NCI-H1436 treated with DMSO at 0.1 percent for 48 hours (cell line): Measurements from ENCODE around the gene MPV17L2.

ENCODE experiments used
- DNase-seq: peaks from one replicate; lab custom pipeline; 2025; lab: John Stamatoyannopoulos, UW

Gene MPV17L2

DNA sequence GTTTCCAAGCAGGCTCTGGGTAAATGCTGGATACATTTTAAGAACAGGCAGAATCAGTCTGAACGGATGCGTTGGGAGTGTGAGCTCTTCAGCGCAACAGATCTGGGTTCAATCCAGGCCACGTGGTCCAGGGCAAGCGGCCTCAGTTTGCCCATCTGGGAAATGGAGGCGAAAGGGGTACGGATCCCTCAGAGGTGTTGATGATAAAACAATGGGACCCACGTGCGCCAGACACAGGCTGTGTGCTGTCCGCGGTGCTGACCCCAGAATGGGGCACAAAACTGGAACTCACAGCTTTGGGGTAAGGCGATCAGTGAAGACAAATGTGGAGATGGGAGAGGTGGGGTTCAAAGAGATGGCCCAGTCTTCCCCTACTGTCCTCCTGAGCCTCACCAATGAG lies 46.3 kb downstream of the MPV17L2 start:
- no peak for DNase-seq

DNA sequence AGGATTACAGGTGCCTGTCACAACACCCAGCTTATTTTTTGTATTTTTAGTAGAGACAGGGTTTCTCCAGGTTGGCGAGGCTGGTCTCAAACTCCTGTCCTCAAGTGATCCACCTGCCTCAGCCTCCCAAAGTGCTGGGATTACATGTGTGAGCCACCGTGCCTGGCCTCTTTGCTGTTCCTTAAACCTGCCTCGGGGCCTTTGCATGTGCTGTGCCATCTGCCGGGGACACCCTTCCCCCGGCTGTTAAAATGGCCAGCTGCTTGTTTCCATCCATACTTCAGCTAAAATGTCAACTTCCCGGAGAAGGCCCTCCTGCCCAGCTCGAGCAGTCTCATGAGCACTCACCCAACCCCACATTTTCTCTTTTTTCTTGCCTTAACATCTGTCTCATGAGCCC lies 52.3 kb downstream of the MPV17L2 start:
- DNase-seq = no peak
